Stimulated activated CD8-positive, alpha-beta memory T cell treated with anti-CD3 and anti-CD28 coated beads, Interleukin-15, amount 100 ng/mL, for 24 hours (primary cell): ENCODE data around the gene AAGAB.

Experiments
- DNase-seq: peaks from one replicate; pipeline ENCODE4 v3.0.0-alpha.2; 2020; ENCODE audit warnings: low read depth

The AAGAB gene

GRCh38 chr15:67188551-67189218, 65.8 kb downstream of the AAGAB start:
- no peak for DNase-seq

- no peak for DNase-seq
Measured at GRCh38 chr15:67187351-67187854, 67.1 kb downstream of the AAGAB start.

- no peak for DNase-seq
Measured at GRCh38 chr15:67186688-67187087, 67.8 kb downstream of the AAGAB start.

GRCh38 chr15:67186226-67186649, 68.2 kb downstream of the AAGAB start:
- DNase-seq = no peak

GRCh38 chr15:67185621-67186225, 68.7 kb downstream of the AAGAB start:
- no peak for DNase-seq

GRCh38 chr15:67185051-67185450, 69.4 kb downstream of the AAGAB start:
- no peak for DNase-seq

GRCh38 chr15:67184208-67184925, 70.1 kb downstream of the AAGAB start:
- no peak for DNase-seq

GRCh38 chr15:67183443-67184169, 70.9 kb downstream of the AAGAB start:
- DNase-seq = no peak

GRCh38 chr15:67181221-67181639, 73.2 kb downstream of the AAGAB start:
- no peak for DNase-seq

- no peak for DNase-seq
Measured at GRCh38 chr15:67180514-67181191, 73.8 kb downstream of the AAGAB start.

GRCh38 chr15:67180035-67180434, 74.4 kb downstream of the AAGAB start:
- no peak for DNase-seq

GRCh38 chr15:67179411-67179995, 75.0 kb downstream of the AAGAB start:
- DNase-seq = no peak

GRCh38 chr15:67178569-67179210, 75.8 kb downstream of the AAGAB start:
- DNase-seq = no peak

- DNase-seq = no peak
Measured at GRCh38 chr15:67177752-67178151, 76.7 kb downstream of the AAGAB start.

- DNase-seq = no peak
Measured at GRCh38 chr15:67176195-67176971, 78.1 kb downstream of the AAGAB start.

GRCh38 chr15:67175643-67176071, 78.8 kb downstream of the AAGAB start:
- DNase-seq = no peak

- no peak for DNase-seq
Measured at GRCh38 chr15:67174864-67175573, 79.4 kb downstream of the AAGAB start.

GRCh38 chr15:67174446-67174845, 80.0 kb downstream of the AAGAB start:
- no peak for DNase-seq

- no peak for DNase-seq
Measured at GRCh38 chr15:67173786-67174185, 80.7 kb downstream of the AAGAB start.
